HEK293 (cell line): Measurements from ENCODE around the gene SUSD3.

ENCODE experiments used
- CTCF ChIP-seq: fragments of 450-650 bp; formaldehyde crosslinking; IDR thresholded peaks from 2 replicates; pipeline ENCODE4 v1.5.1; 2016; ENCODE audit warnings: missing biosample characterization, missing genetic modification characterization
- PATZ1 ChIP-seq: fragments of 450-650 bp; formaldehyde crosslinking; IDR thresholded peaks from 2 replicates; pipeline ENCODE4 v1.5.1; 2016; ENCODE audit warnings: missing biosample characterization, missing genetic modification characterization
- ZBTB7A ChIP-seq: fragments of 450-650 bp; formaldehyde crosslinking; IDR thresholded peaks from 2 replicates; pipeline ENCODE4 v1.5.1; 2016; ENCODE audit warnings: low read depth, missing biosample characterization, missing genetic modification characterization

DNA sequence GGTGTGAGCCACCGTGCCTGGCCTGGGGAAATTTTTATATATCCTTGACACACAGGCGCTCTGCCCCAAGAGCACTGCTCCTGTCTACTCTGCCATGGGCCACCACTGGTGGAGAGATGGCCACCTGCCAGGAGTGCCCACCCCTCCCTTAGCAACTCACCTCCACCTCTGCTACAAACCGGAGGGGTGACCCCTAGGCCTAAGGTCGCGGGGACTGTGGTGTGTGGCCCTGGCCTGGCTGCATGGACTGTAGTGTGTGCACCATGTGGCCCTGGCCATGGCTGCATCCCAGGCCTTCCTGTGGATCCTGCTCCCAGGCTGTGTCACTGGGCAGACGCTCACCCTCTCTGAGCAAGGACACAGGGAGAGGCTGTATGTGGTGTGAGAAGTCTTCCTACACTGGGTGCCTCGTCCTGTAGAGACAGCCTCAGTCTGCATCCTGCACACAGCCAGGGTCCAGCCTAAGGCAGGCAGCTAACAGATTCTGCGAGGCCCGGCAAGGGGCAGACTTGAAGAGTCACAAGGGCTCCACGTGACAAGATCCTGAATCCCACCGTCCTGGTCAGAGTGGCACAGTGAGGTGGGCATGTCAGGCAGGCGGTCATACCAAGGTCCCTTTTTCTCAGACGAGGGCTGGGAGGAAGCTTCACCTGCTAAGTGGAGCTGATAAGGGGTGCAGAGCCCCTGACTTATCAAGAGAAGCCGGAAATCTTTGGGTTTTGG is 65.2 kb downstream of the SUSD3 start:
- TF ChIP-seq CTCF (tag by site-specific recombination) (no peak), PATZ1 (tag by site-specific recombination) (no peak), ZBTB7A (no peak)
